Gastrocnemius medialis (tissue), 4 donors: ENCODE measurements around the gene DHRS12.

Experiments used
- POLR2A ChIP-seq, 2 donors: fragments of 450-650 bp; IDR thresholded peaks; one replicate each; pipeline ENCODE4 v1.6.1; 2017; ENCODE audit warnings: antibody characterized with exemption in 2 of 2, mild to moderate bottlenecking in 2 of 2, moderate library complexity in 2 of 2
- TF ChIP-seq, protein P1 (sequence below), 5 experiments: fragments of 450-650 bp in 3 of 5; fragments of 200-600 bp in 2 of 5; sonication (generic) in 2 of 5; IDR thresholded peaks in 4 of 5; conservative IDR thresholded peaks in 1 of 5; 1 replicate in 4 of 5; 2 replicates in 1 of 5; pipeline ENCODE4 v1.5.1; 2016 to 2019; ENCODE audit warnings: antibody characterized with exemption in 5 of 5, mild to moderate bottlenecking in 3 of 5, moderate library complexity in 3 of 5

GRCh38 chr13:51817717-51818116 lies 13.8 kb upstream of the DHRS12 start:
- TF ChIP-seq, protein P1, sequence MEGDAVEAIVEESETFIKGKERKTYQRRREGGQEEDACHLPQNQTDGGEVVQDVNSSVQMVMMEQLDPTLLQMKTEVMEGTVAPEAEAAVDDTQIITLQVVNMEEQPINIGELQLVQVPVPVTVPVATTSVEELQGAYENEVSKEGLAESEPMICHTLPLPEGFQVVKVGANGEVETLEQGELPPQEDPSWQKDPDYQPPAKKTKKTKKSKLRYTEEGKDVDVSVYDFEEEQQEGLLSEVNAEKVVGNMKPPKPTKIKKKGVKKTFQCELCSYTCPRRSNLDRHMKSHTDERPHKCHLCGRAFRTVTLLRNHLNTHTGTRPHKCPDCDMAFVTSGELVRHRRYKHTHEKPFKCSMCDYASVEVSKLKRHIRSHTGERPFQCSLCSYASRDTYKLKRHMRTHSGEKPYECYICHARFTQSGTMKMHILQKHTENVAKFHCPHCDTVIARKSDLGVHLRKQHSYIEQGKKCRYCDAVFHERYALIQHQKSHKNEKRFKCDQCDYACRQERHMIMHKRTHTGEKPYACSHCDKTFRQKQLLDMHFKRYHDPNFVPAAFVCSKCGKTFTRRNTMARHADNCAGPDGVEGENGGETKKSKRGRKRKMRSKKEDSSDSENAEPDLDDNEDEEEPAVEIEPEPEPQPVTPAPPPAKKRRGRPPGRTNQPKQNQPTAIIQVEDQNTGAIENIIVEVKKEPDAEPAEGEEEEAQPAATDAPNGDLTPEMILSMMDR (IDR thresholded peaks at IDR 0.05 in 4 of 5, conservative IDR thresholded peaks at IDR 0.05 in 1 of 5) = no peak
- no peak for TF ChIP-seq POLR2A (IDR thresholded peaks at IDR 0.05)
